ENCODE results near the gene GLI2.

Gene GLI2

GRCh38 chr2:120710256-120710655 is 25.4 kb upstream of the GLI2 start:
- Histone ChIP-seq H3K36me3 (no peaks in the 10 kb centered on the region), H3K9me3 (no peaks in the 10 kb centered on the region), H3K4me1 (ENCODE audit: control insufficient read depth in 1 of 2, insufficient read depth in 1 of 2, low read depth in 1 of 2, low read length in 1 of 2) (no peaks in the 10 kb centered on the region), H3K27ac (no peak overlapping the region), H3K4me3 (ENCODE audit: low read depth in 1 of 2, low read length in 1 of 2) (no peak overlapping the region), H3K27me3 (peaks cover 17% of the 10 kb centered on the region)
- TF ChIP-seq CTCF (IDR thresholded peaks at IDR 0.05), result no peak

- Histone ChIP-seq H3K27ac (no peak overlapping the region), H3K27me3 (peaks cover 17% of the 10 kb centered on the region), H3K36me3 (no peaks in the 10 kb centered on the region), H3K4me3 (ENCODE audit: low read depth in 1 of 2, low read length in 1 of 2) (no peak overlapping the region), H3K4me1 (ENCODE audit: control insufficient read depth in 1 of 2, insufficient read depth in 1 of 2, low read depth in 1 of 2, low read length in 1 of 2) (no peaks in the 10 kb centered on the region), H3K9me3 (no peaks in the 10 kb centered on the region)
- no peak for TF ChIP-seq CTCF (IDR thresholded peaks at IDR 0.05)
Measured at GRCh38 chr2:120711694-120712093, 24.0 kb upstream of the GLI2 start.

DNA sequence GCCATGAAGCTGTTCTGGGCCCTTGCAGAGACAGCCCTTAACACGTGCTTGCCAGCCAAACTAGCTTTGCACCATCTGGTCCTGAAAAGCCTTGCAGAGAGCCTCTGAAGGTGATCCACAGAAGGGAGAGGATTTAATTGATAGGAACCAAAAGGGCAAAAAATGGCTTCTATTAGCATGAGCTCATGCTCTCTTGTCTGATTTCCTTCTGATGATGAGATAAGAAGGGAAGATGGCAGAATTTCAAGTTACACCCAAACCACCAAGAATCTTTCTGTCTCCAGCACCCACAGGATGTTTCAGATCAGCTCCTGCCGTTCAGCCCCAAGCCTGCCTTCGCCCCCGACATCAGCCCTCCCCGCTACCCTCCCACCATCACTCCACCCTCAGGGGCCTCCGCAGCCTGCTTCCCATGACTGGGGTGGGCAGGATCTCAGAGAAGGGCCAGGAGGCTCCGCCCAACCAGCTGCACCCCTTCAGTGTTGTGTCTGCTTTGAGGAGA is 23.4 kb upstream of the GLI2 start:
- no peaks in the 10 kb centered on the region for H3K4me1 ChIP-seq (ENCODE audit: control insufficient read depth in 1 of 2, insufficient read depth in 1 of 2, low read depth in 1 of 2, low read length in 1 of 2)
- no peak overlapping the region for H3K27ac ChIP-seq
- TF ChIP-seq CTCF (IDR thresholded peaks at IDR 0.05), result no peak
- no peaks in the 10 kb centered on the region for H3K9me3 ChIP-seq
- H3K4me3 ChIP-seq (ENCODE audit: low read depth in 1 of 2, low read length in 1 of 2), result no peak overlapping the region
- peaks cover 17% of the 10 kb centered on the region for H3K27me3 ChIP-seq
- H3K36me3 ChIP-seq, result no peaks in the 10 kb centered on the region

- no peaks in the 10 kb centered on the region for H3K9me3 ChIP-seq
- H3K36me3 ChIP-seq, result no peaks in the 10 kb centered on the region
- no peak overlapping the region for H3K4me3 ChIP-seq (ENCODE audit: low read depth in 1 of 2, low read length in 1 of 2)
- peaks cover 17% of the 10 kb centered on the region for H3K27me3 ChIP-seq
- TF ChIP-seq CTCF (IDR thresholded peaks at IDR 0.05), result no peak
- no peak overlapping the region for H3K27ac ChIP-seq
- no peaks in the 10 kb centered on the region for H3K4me1 ChIP-seq (ENCODE audit: control insufficient read depth in 1 of 2, insufficient read depth in 1 of 2, low read depth in 1 of 2, low read length in 1 of 2)
Measured at GRCh38 chr2:120715353-120715752, 20.3 kb upstream of the GLI2 start.

DNA sequence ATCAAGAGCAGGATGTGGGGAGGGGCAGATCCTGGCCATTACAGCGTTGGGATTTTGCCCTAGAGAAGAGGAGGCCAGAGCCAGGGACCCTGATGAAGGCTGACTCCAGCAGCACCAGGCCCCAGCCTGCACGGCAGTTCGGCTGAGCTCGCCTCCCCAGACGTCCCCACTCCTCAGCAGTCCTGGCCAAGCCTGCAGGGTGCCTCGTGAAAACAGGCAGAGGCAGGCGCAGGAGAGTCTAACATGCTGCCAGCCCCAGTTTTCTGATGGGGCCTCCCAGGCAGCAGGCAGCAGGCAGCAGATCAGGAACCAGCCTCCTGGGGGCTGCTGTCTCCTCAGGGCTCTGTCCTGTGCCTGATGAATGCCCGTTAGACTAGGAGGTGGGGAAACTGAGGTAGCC is 19.7 kb upstream of the GLI2 start:
- H3K4me3 ChIP-seq (ENCODE audit: low read depth in 1 of 2, low read length in 1 of 2), result no peak overlapping the region
- no peaks in the 10 kb centered on the region for H3K4me1 ChIP-seq (ENCODE audit: control insufficient read depth in 1 of 2, insufficient read depth in 1 of 2, low read depth in 1 of 2, low read length in 1 of 2)
- no peak for TF ChIP-seq CTCF (IDR thresholded peaks at IDR 0.05)
- no peaks in the 10 kb centered on the region for H3K9me3 ChIP-seq
- H3K36me3 ChIP-seq, result no peaks in the 10 kb centered on the region
- H3K27ac ChIP-seq, result no peak overlapping the region
- H3K27me3 ChIP-seq, result peaks cover 17% of the 10 kb centered on the region
